Activated T-helper 1 cell treated with anti-CD3 and anti-CD28 coated beads, Interleukin-12 subunit alpha, Interleukin-12 subunit beta, Interleukin-2, Interleukin-4 antibody, amounts not matched to agents 30 ng/mL and 10 ng/mL and 1 ng/mL, durations not matched to agents 14 hours and 24 hours and 36 hours (primary cell): Measurements from ENCODE around the gene ENDOD1. TPM values are rescaled to one million over a fixed set of nuclear protein-coding genes. Genes with fewer than 3 reads are reported as not detected.
A peak's percentile ranks its signal among the peaks of the same experiment; 100 is the strongest.

ENCODE experiments used
- DNase-seq: peaks from one replicate; pipeline ENCODE4 v3.0.0; 2021; ENCODE audit warnings: low spot score
- H3K27ac Mint-ChIP-seq: one replicate; pipeline ENCODE4 v1.8.0; 2021; ENCODE audit warnings: mild to moderate bottlenecking, mixed read lengths
- H3K27me3 Mint-ChIP-seq: one replicate; pipeline ENCODE4 v1.8.0; 2022; ENCODE audit warnings: mild to moderate bottlenecking, moderate library complexity, mixed read lengths; ENCODE audit not compliant: insufficient read depth
- H3K36me3 Mint-ChIP-seq: one replicate; pipeline ENCODE4 v1.8.0; 2021; ENCODE audit warnings: low read depth, mixed read lengths
- H3K4me1 Mint-ChIP-seq: one replicate; pipeline ENCODE4 v1.8.0; 2021; ENCODE audit warnings: low read depth, mixed read lengths
- H3K4me3 Mint-ChIP-seq: one replicate; pipeline ENCODE4 v1.8.0; 2021; ENCODE audit warnings: mild to moderate bottlenecking, moderate library complexity, mixed read lengths
- H3K9me3 Mint-ChIP-seq: one replicate; pipeline ENCODE4 v1.8.0; 2021; ENCODE audit warnings: mixed read lengths
- intact Hi-C: fragments of 100-400 bp; cut with micrococcal nuclease; formaldehyde crosslinking; loops from one replicate; pipeline ENCODE4 v1.15.1; 2024
- total RNA-seq: library from RNA; stranded (reverse); gene quantifications from 2 replicates; pipeline ENCODE4 v1.2.3, GENCODE V29; 2022

The ENDOD1 gene
- total RNA-seq, 1 donor from 2014 or later = 34.3 TPM

DNA sequence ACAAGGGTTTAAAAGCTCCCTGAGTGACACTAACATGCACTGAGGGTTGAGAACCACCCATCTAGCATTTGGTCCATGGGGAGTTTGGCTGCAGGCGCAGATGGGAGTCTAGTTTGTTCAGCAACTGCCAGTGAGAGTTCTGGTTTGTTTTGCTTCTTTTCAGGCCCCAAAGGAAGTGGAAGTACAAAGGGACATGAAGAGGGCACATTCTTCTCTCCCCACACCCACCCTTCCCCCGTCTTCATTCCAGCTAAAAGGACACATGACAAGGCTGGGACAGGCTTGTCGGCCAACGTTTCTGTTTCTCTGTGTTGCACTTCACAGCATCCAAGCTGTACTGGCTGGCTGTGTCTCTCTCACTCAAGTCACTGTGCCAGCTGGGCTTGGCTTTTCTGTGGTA, 8.2 kb upstream of the ENDOD1 start:
- H3K27me3 Mint-ChIP-seq = no peaks in the 10 kb centered on the region
- no peak overlapping the region for H3K27ac Mint-ChIP-seq
- peaks cover 65% of the 10 kb centered on the region for H3K4me1 Mint-ChIP-seq
- H3K36me3 Mint-ChIP-seq = peaks cover 2% of the 10 kb centered on the region
- intact Hi-C loops = loop anchor here (5.0 to 10.0 kb wide), 3 partner anchors 476 to 1163 kb away; partner anchors contain the start of gene MTMR2
- no peaks in the 10 kb centered on the region for H3K9me3 Mint-ChIP-seq
- no peak overlapping the region for H3K4me3 Mint-ChIP-seq
- no peak for DNase-seq

DNA sequence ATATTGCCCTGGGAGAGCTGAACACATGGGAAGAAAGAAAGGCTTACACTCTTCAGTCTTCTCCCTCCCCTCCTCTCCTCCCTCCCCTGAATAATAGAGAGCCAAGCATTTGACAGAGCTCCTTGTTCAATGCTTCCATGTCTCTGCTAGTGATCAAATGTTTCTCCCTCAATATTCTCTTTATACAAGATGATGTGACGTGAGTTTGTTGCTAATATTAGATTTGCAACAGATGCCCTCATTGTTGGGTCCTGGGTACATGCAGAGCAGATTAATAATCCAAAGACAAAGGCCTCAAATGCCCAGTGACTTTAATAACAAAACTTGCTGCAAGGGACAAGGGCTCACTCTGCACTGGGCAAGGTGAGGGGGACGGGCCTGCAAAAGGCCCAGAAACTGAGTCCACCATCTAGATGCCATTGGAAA, 7.1 kb upstream of the ENDOD1 start:
- no peak for DNase-seq
- no peaks in the 10 kb centered on the region for H3K9me3 Mint-ChIP-seq
- H3K4me1 Mint-ChIP-seq = peaks cover 68% of the 10 kb centered on the region
- intact Hi-C loops = loop anchor here (5.0 to 10.0 kb wide), 3 partner anchors 475 to 1162 kb away; partner anchors contain the start of gene MTMR2
- no peak overlapping the region for H3K4me3 Mint-ChIP-seq
- H3K27ac Mint-ChIP-seq = no peak overlapping the region
- H3K36me3 Mint-ChIP-seq = peaks cover 2% of the 10 kb centered on the region
- no peaks in the 10 kb centered on the region for H3K27me3 Mint-ChIP-seq

DNA sequence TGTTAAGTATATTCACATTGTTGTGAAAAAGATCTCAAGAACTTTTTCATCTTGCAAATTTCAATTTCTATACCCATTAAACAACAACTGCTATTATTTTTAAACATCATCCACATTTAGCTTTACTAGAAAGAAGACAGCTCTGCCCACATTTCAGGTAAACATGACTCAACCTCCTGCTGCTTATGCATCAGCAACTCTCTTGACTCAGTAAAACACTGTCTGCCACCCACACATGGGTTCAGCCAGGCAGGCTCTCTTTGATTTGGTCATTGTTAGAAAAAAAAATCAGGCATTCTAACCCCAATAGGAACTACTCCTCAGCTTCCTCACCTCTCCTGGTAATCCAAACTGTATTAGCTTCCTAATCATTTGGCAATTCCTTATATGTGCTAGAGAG, 5.1 kb upstream of the ENDOD1 start:
- H3K36me3 Mint-ChIP-seq = peaks cover 5% of the 10 kb centered on the region
- peak overlapping the region; percentile 40 for H3K27ac Mint-ChIP-seq
- peak; percentile 32 for DNase-seq
- H3K9me3 Mint-ChIP-seq = no peaks in the 10 kb centered on the region
- H3K4me1 Mint-ChIP-seq = peaks cover 70% of the 10 kb centered on the region
- no peak overlapping the region for H3K4me3 Mint-ChIP-seq
- intact Hi-C loops = loop anchor here (1.0 to 10.0 kb wide), 7 partner anchors 8 to 1160 kb away; partner anchors contain the start of gene MTMR2
- no peaks in the 10 kb centered on the region for H3K27me3 Mint-ChIP-seq

DNA sequence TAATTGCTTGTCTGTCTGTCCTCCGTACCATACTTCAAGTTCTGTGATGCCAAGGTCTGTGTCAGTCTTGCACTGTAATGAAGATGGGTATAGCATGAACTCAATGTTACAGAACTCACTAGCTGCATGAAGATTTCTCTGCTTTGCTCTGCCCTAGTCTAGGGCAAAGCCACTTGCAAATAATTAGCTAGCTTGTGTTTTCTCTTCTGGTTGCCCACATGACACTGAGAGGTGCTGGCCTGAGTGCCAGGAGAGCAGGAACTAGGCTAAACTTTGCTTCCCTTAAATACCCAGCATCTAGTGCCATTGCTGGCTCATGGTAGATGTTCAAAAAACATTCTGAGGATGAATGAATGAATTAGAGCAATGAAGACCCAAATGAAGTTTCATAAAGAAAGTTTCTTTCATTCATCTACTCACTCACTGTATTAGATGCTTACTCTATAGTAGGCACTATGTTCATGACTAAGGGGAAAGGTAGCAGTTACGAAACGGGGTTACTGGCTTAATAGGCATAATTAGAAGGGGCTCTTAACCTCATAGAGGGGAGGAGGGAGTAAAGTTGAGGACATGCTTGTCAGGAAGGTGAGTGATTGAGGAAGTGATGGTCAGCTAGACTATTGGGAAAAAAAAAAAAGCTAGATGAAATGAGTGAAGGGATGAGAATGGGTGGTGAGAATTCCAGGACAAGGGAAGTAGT, 4.4 kb upstream of the ENDOD1 start:
- no peaks in the 10 kb centered on the region for H3K9me3 Mint-ChIP-seq
- peaks cover 64% of the 10 kb centered on the region for H3K4me1 Mint-ChIP-seq
- intact Hi-C loops = loop anchor here (5.0 to 10.0 kb wide), 5 partner anchors 617 to 1303 kb away; partner anchors contain the start of genes MED17 and MTMR2
- no peaks in the 10 kb centered on the region for H3K27me3 Mint-ChIP-seq
- no peak for DNase-seq
- H3K36me3 Mint-ChIP-seq = peaks cover 5% of the 10 kb centered on the region
- H3K4me3 Mint-ChIP-seq = no peak overlapping the region
- peak overlapping the region; percentile 20 for H3K27ac Mint-ChIP-seq

DNA sequence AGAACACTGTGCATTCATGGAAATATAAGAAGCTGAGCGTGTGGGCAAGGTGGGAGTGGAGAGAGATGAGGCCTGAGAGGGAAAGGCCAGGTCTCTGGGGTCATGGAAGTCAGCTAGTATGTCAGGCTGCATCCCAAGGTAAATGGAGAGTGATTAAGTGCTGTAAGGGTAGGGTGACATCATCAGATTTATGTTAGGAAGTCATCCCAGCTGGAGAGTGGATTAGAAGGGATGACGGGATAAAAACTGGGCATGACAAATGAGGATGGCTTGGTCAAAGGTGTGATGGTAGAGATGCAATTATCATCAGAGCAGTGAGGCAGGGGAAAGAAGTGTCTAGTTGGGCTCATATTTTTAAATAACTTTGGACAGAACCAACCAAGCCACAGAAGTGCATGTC, 3.5 kb upstream of the ENDOD1 start:
- peaks cover 71% of the 10 kb centered on the region for H3K4me1 Mint-ChIP-seq
- H3K36me3 Mint-ChIP-seq = peaks cover 5% of the 10 kb centered on the region
- no peak overlapping the region for H3K27ac Mint-ChIP-seq
- DNase-seq = no peak
- no peaks in the 10 kb centered on the region for H3K27me3 Mint-ChIP-seq
- no peaks in the 10 kb centered on the region for H3K9me3 Mint-ChIP-seq
- intact Hi-C loops = loop anchor here (5.0 to 10.0 kb wide), 5 partner anchors 616 to 1304 kb away; partner anchors contain the start of genes MED17 and MTMR2
- no peak overlapping the region for H3K4me3 Mint-ChIP-seq

DNA sequence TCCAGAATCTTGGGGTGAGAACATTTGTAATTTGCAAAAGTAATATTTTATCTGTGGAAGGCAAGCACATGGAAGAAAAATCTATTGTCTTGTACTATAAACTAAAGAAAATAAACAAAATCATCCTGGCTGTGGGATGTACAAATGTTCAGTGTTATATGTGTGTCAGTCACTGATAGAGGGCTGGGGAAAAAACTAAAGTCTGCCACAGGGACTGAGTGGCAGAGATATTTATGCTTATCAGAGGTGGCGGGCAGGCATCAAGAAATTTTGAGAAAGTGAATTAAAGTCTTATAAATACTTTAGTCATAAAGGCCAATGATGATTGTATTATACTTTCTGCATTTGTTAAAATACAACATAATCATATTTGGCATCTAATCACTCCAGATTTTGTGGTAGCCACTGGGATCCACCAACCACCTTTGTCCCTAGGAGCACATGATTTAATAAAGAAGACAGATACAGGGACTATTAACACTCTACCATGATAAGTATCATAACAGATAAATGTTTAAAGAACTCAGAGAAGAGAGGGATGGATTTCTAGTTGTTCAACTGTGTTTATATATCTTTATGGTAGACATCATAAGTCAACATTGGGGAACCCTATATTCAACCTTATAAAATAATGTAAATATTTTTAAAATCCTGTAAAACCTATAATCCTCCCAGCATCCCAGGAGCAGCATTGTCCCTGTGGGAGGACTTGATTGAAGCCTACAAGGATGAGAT, 2.6 kb upstream of the ENDOD1 start:
- H3K9me3 Mint-ChIP-seq = no peaks in the 10 kb centered on the region
- H3K36me3 Mint-ChIP-seq = peaks cover 12% of the 10 kb centered on the region
- no peak for DNase-seq
- H3K4me1 Mint-ChIP-seq = peaks cover 79% of the 10 kb centered on the region
- H3K27me3 Mint-ChIP-seq = no peaks in the 10 kb centered on the region
- intact Hi-C loops = loop anchor here (5.0 to 10.0 kb wide), 5 partner anchors 615 to 1305 kb away; partner anchors contain the start of genes MED17 and MTMR2
- H3K27ac Mint-ChIP-seq = no peak overlapping the region
- H3K4me3 Mint-ChIP-seq = no peak overlapping the region

DNA sequence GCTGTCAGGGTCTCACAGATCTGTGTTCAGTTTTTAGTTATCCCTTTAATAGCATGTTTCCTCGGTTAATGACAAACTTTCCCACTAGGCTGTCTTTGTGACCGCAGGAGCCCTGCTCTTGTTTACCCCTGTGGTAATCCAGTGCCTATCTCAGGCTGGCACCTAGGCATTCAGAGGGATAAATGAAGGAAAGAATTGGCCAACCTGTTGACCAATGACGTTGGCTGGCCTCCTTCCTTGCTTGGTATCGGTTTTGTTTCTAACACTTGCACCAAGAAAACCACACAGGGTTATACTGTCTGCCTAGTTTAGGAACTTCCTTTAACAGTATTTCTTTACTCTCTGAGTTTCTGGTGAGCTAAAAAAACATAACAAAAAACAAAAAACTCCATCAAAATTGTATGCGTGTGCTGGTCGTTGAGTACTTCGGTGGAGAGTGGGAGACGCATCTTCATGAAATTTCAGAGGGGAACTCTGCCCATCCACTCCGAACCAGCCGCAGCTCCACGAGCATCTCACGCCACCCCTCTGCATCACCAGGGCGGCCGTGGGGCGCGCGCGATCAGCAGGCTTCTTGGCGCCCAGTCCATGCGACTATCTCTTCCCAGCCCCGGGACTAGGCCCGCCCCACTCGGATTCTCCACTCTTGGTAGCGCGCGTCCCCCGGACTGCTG, 563 bp upstream of the ENDOD1 start:
- Mint-ChIP-seq H3K27ac (peak overlapping the region; percentile 96), H3K4me3 (peak overlapping the region; percentile 87), H3K27me3 (no peaks in the 10 kb centered on the region), H3K36me3 (peaks cover 14% of the 10 kb centered on the region), H3K9me3 (no peaks in the 10 kb centered on the region), H3K4me1 (peaks cover 83% of the 10 kb centered on the region)
- intact Hi-C loops = loop anchor here (1.0 to 10.0 kb wide), 10 partner anchors 21 to 1307 kb away; partner anchors contain the start of genes CEP57, CWC15, KDM4D and MED17
- peak; percentile 29 for DNase-seq

DNA sequence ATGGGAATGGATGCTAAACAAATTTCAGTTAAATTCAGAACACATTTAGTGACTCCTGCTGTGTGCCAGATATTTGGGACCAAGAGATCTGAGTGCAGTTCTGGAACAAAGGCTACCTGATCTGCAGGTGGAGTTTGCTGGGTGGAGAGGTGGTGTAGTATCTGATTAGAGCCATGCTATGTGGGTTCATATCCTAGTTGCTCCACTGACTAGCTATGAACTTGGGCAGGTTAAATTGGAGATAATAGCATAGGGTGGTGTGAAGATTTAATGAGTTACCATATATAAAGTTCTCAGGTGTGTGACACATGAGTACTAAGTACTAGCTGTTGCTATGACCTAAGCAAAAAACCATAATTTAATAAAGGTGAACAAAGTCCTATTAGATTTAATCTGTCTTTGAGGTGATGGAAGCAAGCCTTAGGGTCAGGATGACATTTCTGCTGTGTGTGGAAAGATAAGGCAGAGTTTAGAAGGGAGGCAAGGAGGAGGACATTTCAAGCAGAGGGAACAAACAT, 2.1 kb downstream of the ENDOD1 start:
- Mint-ChIP-seq H3K36me3 (peaks cover 25% of the 10 kb centered on the region), H3K4me3 (peak overlapping the region; percentile 89), H3K9me3 (no peaks in the 10 kb centered on the region), H3K4me1 (peaks cover 80% of the 10 kb centered on the region), H3K27ac (peak overlapping the region; percentile 59), H3K27me3 (no peaks in the 10 kb centered on the region)
- DNase-seq = no peak
- intact Hi-C loops = loop anchor here (2.0 kb wide), 2 partner anchors 45 to 547 kb away; no protein-coding TSS in a partner anchor

DNA sequence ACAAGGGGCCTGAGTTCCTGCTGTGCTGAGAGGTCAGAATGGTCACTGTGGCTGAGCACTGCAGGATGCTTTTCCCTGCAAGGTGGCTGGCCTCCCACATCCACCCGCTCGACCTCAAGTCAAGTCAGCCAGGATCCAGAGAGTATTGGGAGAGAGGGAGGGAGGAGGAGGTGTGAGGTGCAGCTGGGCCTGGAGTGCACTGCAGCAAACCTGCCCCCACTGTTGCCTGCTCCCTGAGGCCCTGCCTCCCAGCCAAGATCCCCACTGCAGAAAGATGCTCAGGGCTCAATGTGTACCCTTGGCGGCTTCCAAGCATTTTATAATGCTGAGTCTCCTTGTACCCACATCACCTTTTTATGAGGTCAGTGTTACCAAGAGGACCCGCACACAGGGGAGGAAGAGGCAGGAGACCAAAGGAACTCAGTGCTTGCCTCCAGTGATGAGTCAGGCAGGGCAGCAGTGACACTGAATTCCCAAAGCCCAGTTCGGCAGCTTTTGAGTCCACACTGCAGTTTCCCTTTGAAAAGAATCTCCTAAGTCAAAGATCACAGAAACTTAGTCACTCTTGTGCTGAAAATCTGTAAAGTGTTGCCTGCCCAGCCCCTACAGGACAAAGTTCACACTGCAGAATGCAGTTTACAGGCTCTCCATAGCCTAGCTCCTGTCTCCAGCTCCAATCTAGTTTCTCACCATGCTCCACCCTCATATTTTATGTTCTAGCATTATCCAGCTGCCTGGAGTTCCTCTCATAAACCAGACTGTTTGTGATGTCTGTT, 3.1 kb downstream of the ENDOD1 start:
- no peak for DNase-seq
- Mint-ChIP-seq H3K4me3 (peak overlapping the region; percentile 34), H3K36me3 (peaks cover 32% of the 10 kb centered on the region), H3K27ac (peak overlapping the region; percentile 69), H3K27me3 (no peaks in the 10 kb centered on the region), H3K4me1 (peaks cover 84% of the 10 kb centered on the region), H3K9me3 (no peaks in the 10 kb centered on the region)
- intact Hi-C loops = loop anchor here (2.0 kb wide), 1 partner anchor 44 kb away; no protein-coding TSS in a partner anchor

DNA sequence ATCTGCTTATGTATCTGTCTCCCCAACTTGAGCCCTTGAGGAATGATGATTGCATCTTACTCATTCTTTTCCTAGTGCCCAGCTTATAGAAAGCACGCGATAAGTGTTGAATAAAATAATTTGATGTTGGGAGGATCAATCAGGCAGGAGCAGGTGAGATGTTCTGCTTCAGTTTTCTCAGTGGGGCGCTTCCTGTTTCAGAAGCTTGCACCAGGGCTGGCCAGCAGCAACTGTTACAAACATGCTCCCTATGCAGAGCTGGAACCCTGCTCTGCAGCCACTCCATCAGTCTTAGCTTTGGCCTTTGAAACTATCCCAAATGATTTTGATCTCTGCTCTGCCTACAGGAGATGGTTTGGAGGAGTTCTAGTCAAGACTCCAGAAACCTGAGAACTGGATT, 3.9 kb downstream of the ENDOD1 start:
- DNase-seq = no peak
- H3K36me3 Mint-ChIP-seq = peaks cover 33% of the 10 kb centered on the region
- H3K27ac Mint-ChIP-seq = peak overlapping the region; percentile 69
- H3K4me1 Mint-ChIP-seq = peaks cover 81% of the 10 kb centered on the region
- H3K9me3 Mint-ChIP-seq = no peaks in the 10 kb centered on the region
- H3K27me3 Mint-ChIP-seq = no peaks in the 10 kb centered on the region
- intact Hi-C loops = loop anchor here (2.0 kb wide), 1 partner anchor 43 kb away; no protein-coding TSS in a partner anchor
- H3K4me3 Mint-ChIP-seq = peak overlapping the region; percentile 34

DNA sequence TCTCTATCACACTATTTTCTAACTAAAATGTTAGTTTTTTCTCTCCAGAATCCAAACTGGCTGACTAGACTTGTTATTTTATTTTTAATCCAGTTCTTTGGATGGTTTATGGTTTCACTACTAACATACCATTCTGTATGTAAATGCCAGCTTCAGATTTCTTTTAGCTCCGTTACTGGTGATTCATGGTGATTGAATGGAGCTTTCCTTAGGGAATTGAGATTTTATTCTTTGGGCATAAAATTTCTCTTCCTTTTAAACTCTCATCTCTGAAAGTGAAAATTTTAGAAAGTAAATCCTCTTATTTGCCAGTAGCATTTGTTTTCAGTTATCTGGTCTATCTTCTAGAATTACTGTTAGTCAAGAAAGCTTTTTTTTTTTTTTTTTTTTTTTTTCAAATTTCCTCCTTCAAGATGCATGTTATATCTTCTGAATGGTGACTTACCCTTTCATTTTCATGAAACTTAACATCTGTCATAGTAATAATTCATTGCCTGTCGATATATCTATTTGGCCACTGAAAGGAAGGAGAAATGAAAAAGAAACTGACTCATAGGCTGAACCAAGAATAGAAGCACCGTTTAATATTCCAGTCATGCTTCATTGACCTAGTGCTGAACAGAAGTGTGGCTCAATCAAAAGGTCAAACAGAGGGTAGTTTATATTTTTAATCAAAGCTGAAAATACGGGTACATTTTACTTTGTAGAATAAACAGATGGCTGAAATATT, 6.4 kb downstream of the ENDOD1 start:
- Mint-ChIP-seq H3K4me3 (peak overlapping the region; percentile 46), H3K4me1 (peaks cover 64% of the 10 kb centered on the region), H3K27ac (peak overlapping the region; percentile 67), H3K36me3 (peaks cover 34% of the 10 kb centered on the region), H3K27me3 (no peaks in the 10 kb centered on the region), H3K9me3 (no peaks in the 10 kb centered on the region)
- no peak for DNase-seq
- intact Hi-C loops = loop anchor here (1.0 to 5.0 kb wide), 2 partner anchors 12 to 1246 kb away; partner anchors contain the start of gene MAML2
